ENCODE measurements around the gene OSR1. TPM values are rescaled to one million over a fixed set of nuclear protein-coding genes. Genes with fewer than 3 reads are reported as not detected.

OSR1 gene
- total RNA-seq, 1 donor from 2014 or later, result not detected

- Mint-ChIP-seq H3K4me3 (no peak overlapping the region), H3K27me3 (peaks cover 76% of the 10 kb centered on the region), H3K27ac (no peak overlapping the region), H3K9me3 (no peaks in the 10 kb centered on the region), H3K36me3 (ENCODE audit: low read depth) (no peaks in the 10 kb centered on the region), H3K4me1 (peaks cover 50% of the 10 kb centered on the region)
- intact Hi-C loops (cut with micrococcal nuclease), result no loop called here
- DNase-seq (no peak), ATAC-seq (ENCODE audit: low read depth) (no peak)
- CTCF ChIA-PET, result no interaction called here
- no peak for TF ChIP-seq CTCF (IDR thresholded peaks at IDR 0.05)
- POLR2A ChIA-PET, result interaction anchor here (1.2 kb wide), 1 partner anchor 793 kb away, joined by 3 read pairs; no protein-coding TSS in a partner anchor
Observed at GRCh38 chr2:19352946-19353720, 5.3 kb downstream of the OSR1 start.

- Mint-ChIP-seq H3K27me3 (peaks cover 68% of the 10 kb centered on the region), H3K4me1 (peaks cover 46% of the 10 kb centered on the region), H3K27ac (no peak overlapping the region), H3K36me3 (ENCODE audit: low read depth) (peaks cover 8% of the 10 kb centered on the region), H3K9me3 (no peaks in the 10 kb centered on the region), H3K4me3 (peak overlapping the region; percentile 38)
- intact Hi-C loops (cut with micrococcal nuclease), result no loop called here
- DNase-seq, result no peak
- ChIA-PET CTCF (no interaction called here), POLR2A (interaction anchor here (1.2 kb wide), 1 partner anchor 792 kb away, joined by 3 read pairs; no protein-coding TSS in a partner anchor)
- no peak for TF ChIP-seq CTCF (IDR thresholded peaks at IDR 0.05)
- ATAC-seq (ENCODE audit: low read depth), result no peak
Observed at GRCh38 chr2:19351899-19352697, 6.3 kb downstream of the OSR1 start.

GRCh38 chr2:19351499-19351898 lies 6.9 kb downstream of the OSR1 start:
- peaks cover 62% of the 10 kb centered on the region for H3K27me3 Mint-ChIP-seq
- peaks cover 43% of the 10 kb centered on the region for H3K4me1 Mint-ChIP-seq
- ATAC-seq (ENCODE audit: low read depth) (no peak), DNase-seq (no peak)
- TF ChIP-seq CTCF (IDR thresholded peaks at IDR 0.05), result no peak
- ChIA-PET CTCF (no interaction called here), POLR2A (no interaction called here)
- no peaks in the 10 kb centered on the region for H3K9me3 Mint-ChIP-seq
- H3K36me3 Mint-ChIP-seq (ENCODE audit: low read depth), result peaks cover 8% of the 10 kb centered on the region
- peak overlapping the region; percentile 38 for H3K4me3 Mint-ChIP-seq
- no peak overlapping the region for H3K27ac Mint-ChIP-seq
- intact Hi-C loops (cut with micrococcal nuclease), result no loop called here

- Mint-ChIP-seq H3K36me3 (ENCODE audit: low read depth) (peaks cover 8% of the 10 kb centered on the region), H3K9me3 (no peaks in the 10 kb centered on the region), H3K27ac (no peak overlapping the region), H3K4me3 (peak overlapping the region; percentile 56), H3K27me3 (peaks cover 57% of the 10 kb centered on the region), H3K4me1 (peaks cover 41% of the 10 kb centered on the region)
- ATAC-seq (ENCODE audit: low read depth) (no peak), DNase-seq (no peak)
- no peak for TF ChIP-seq CTCF (IDR thresholded peaks at IDR 0.05)
- POLR2A ChIA-PET, result no interaction called here
- CTCF ChIA-PET, result no interaction called here
- intact Hi-C loops (cut with micrococcal nuclease), result no loop called here
Observed at GRCh38 chr2:19350678-19351401, 7.6 kb downstream of the OSR1 start.
